ENCODE measurements around the gene ANO2.

DNA sequence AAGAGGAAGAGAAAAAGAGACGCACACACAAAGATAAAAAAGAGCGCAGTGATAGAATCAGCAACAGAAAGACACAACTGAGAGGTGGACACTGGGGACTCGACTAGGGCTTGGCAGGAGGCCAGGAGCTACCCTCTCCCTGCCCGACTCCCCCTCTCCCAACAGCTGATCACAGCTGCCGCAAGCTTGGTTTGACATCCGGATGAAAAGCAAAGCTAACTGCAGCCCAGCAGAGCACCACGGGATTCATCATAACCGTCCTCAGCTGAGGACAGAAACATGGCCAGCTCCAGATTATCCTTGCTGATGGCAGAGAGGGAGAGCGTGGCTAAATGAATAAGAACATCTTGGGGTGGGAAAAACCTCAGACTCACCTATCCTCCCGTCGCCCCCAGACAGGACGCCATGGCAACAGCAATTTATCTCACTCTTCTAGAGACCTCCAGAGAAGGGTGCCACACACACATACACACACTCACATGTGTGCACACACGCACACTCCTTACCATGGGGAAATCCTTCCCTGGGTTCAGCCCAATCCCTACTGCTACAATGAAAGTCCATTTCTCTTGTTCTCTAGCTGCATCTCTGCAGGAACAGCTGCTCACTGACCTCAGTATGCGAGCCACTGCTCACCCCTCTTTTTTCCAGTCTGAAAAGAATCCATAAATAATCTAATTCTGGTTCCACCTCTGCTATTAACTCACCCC is 377.9 kb downstream of the ANO2 start:
- TF ChIP-seq POLR2AphosphoS5 (IDR thresholded peaks at IDR 0.05; ENCODE audit: low read depth, low read length) (no peak), REST (IDR thresholded peaks at IDR 0.05; ENCODE audit: insufficient read depth in 1 of 2, low read depth in 2 of 2, low read length in 2 of 2) (no peak), TAF1 (IDR thresholded peaks at IDR 0.05; ENCODE audit: borderline replicate concordance, insufficient read depth, low read length) (no peak), SIN3A (IDR thresholded peaks at IDR 0.05; ENCODE audit: borderline replicate concordance, insufficient read depth, low read length) (no peak), FOXP2 (optimal IDR thresholded peaks at IDR 0.05; ENCODE audit: borderline replicate concordance, extremely low read depth, extremely low read length, insufficient read depth) (no peak)
